Measurements from ENCODE around the gene CDH13.

CDH13 gene

DNA sequence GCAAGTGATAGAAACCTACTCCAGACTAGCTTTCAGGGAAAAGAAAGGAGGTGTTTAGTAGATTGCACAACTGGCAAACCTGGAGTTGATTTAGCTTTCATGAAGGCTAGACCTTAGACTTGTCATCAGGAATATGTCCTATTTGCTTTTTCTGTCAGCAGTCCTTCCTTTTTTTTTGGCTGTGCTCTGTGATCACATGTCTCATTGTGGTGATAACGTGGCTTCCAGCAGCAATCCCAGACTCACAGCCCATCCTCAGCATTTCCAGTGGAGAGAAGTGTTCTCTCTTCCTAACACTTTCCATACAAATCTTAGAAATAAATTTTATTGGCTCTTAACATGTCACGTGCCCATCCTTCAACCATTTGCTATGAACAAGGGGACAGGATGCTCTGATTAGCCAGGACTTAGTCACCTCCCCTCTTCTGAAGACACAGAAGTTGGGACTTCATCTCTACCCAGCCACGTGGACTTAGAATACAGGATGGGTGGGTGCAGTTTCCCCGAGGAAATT, 74.7 kb downstream of the CDH13 start:
- Histone ChIP-seq H3K27me3 (ENCODE audit: control insufficient read depth in 5 of 5, insufficient read depth in 4 of 5, low read length in 5 of 5) (peaks cover 0 to 7% (median 0%) of the 10 kb centered on the region in 5 donors), H3K27ac (ENCODE audit: low read depth, low read length) (peak overlapping the region; percentile 52), H3K4me1 (ENCODE audit: control insufficient read depth in 5 of 5, insufficient read depth in 5 of 5, low read length in 5 of 5) (peaks cover 0 to 38% (median 11%) of the 10 kb centered on the region in 5 donors), H3K9ac (ENCODE audit: low read length in 5 of 5) (no peak overlapping the region), H3K9me3 (ENCODE audit: control insufficient read depth in 5 of 5, low read length in 5 of 5) (peaks cover 0 to 3% (median 0%) of the 10 kb centered on the region in 5 donors), H3K36me3 (ENCODE audit: control insufficient read depth in 5 of 5, insufficient read depth in 5 of 5, low read length in 5 of 5) (no peaks in the 10 kb centered on the region), H3K4me3 (ENCODE audit: low read depth in 1 of 5, low read length in 5 of 5) (no peak overlapping the region)

DNA sequence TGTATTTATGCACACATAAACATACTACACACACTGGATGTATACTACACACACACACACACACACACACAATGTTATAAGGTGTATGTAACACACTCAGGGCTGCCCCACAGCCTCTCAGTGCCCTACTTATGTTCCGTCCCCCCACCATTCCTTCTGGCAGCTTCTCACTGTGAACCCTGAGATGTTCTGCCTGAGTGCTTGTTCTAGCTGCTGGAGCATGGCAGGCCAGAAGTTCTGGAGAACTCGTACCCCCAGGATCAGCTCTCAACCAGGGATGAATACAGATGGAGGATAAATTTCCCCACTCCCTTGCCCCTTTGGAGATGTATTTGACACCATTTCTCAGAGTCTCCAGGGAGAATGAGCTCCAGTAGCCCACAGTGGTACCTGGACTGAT, 76.4 kb downstream of the CDH13 start:
- Histone ChIP-seq H3K9ac (ENCODE audit: low read length in 5 of 5) (no peak overlapping the region), H3K27ac (ENCODE audit: low read depth, low read length) (no peak overlapping the region), H3K4me3 (ENCODE audit: low read depth in 1 of 5, low read length in 5 of 5) (no peak overlapping the region), H3K27me3 (ENCODE audit: control insufficient read depth in 5 of 5, insufficient read depth in 4 of 5, low read length in 5 of 5) (peaks cover 0 to 7% (median 0%) of the 10 kb centered on the region in 5 donors), H3K4me1 (ENCODE audit: control insufficient read depth in 5 of 5, insufficient read depth in 5 of 5, low read length in 5 of 5) (peaks cover 0 to 38% (median 11%) of the 10 kb centered on the region in 5 donors), H3K36me3 (ENCODE audit: control insufficient read depth in 5 of 5, insufficient read depth in 5 of 5, low read length in 5 of 5) (no peaks in the 10 kb centered on the region), H3K9me3 (ENCODE audit: control insufficient read depth in 5 of 5, low read length in 5 of 5) (no peaks in the 10 kb centered on the region)

DNA sequence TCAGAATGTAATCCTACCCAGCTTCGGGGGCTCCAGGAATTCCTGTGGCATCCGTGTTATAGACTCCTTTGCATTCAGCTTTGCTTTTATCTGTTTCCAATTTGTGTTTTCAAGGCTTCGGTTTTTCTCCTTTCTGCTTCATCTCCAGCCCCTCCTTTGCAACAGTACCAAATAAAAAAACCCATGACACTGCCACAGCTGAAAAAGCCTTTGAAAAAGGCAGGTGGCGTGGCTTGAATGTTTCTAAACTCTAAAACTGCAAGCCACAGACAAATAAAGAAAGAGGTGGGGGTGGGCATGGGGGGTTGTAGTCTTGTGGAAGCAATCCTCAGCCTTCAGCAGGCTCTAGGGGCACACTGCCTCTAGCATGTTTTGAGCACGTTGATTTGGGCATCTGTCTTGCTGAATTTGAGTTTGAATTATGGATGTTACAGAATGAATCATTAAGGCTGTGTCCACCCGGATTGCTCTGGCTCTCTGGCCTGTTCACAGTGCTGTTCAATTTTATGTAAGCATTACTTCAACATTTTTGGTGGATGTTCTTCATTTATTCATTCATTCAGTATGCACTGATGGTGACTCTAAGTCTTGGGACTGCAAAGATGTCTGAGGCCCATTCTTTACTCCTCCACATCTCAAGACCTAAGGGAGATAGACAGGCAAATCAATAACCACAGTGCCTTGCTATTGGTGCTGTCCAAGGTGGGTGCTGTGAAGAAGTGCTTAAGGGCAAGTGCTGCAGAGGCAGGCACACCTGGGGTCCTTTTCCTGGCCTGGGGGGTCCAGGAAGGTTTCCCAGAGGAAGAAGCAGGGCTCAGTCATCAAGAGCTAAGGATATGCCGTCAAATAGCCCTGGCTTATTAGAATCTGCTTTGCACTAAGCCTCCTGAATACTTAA, 77.4 kb downstream of the CDH13 start:
- Histone ChIP-seq H3K4me1 (ENCODE audit: control insufficient read depth in 5 of 5, insufficient read depth in 5 of 5, low read length in 5 of 5) (peaks cover 0 to 32% (median 8%) of the 10 kb centered on the region in 5 donors), H3K9ac (ENCODE audit: low read length in 5 of 5) (no peak overlapping the region), H3K27me3 (ENCODE audit: control insufficient read depth in 5 of 5, insufficient read depth in 4 of 5, low read length in 5 of 5) (peaks cover 0 to 7% (median 0%) of the 10 kb centered on the region in 5 donors), H3K36me3 (ENCODE audit: control insufficient read depth in 5 of 5, insufficient read depth in 5 of 5, low read length in 5 of 5) (no peaks in the 10 kb centered on the region), H3K27ac (ENCODE audit: low read depth, low read length) (no peak overlapping the region), H3K9me3 (ENCODE audit: control insufficient read depth in 5 of 5, low read length in 5 of 5) (no peaks in the 10 kb centered on the region), H3K4me3 (ENCODE audit: low read depth in 1 of 5, low read length in 5 of 5) (no peak overlapping the region)

DNA sequence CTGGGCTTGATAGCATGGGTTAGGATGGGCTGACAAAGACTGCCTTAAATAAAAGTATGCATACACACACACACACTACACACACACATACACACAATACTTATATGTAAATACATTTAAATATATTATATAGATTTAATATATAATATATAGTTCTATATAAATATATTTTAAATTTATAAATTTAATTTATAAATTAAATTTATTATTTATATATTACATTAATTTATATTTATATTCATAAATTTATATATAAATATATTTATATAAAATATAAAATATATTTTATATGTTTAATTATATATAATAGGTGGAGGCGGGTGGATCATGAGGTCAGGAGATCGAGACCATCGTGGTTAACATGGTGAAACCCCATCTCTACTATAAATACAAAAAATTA, 83.2 kb downstream of the CDH13 start:
- no peaks in the 10 kb centered on the region for H3K27me3 ChIP-seq (ENCODE audit: control insufficient read depth in 5 of 5, insufficient read depth in 4 of 5, low read length in 5 of 5)
- no peaks in the 10 kb centered on the region for H3K36me3 ChIP-seq (ENCODE audit: control insufficient read depth in 5 of 5, insufficient read depth in 5 of 5, low read length in 5 of 5)
- peaks cover 0 to 15% (median 1%) of the 10 kb centered on the region in 5 donors for H3K4me1 ChIP-seq (ENCODE audit: control insufficient read depth in 5 of 5, insufficient read depth in 5 of 5, low read length in 5 of 5)
- no peak overlapping the region for H3K4me3 ChIP-seq (ENCODE audit: low read depth in 1 of 5, low read length in 5 of 5)
- no peak overlapping the region for H3K9ac ChIP-seq (ENCODE audit: low read length in 5 of 5)
- H3K27ac ChIP-seq (ENCODE audit: low read depth, low read length): no peak overlapping the region
- H3K9me3 ChIP-seq (ENCODE audit: control insufficient read depth in 5 of 5, low read length in 5 of 5): no peaks in the 10 kb centered on the region

DNA sequence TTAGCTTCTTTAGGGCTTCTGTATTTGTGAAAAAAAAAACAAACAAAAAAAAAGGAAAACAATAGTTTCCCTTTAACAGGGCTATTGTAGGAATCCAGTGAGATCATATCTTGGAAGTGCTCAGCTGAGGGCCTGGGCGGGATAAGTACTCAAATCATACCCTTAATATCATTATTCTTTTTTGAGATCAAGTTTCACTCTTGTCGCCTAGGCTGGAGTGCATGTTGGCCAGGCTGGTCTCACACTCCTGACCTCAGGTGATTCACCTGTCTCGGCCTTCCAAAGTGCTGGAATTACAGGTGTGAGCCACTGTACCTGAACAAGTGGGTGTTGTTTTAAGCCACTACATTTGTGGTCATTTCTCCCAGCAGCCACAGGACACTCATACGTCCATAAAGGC, 87.0 kb downstream of the CDH13 start:
- no peak overlapping the region for H3K4me3 ChIP-seq (ENCODE audit: low read depth in 1 of 5, low read length in 5 of 5)
- H3K9ac ChIP-seq (ENCODE audit: low read length in 5 of 5): no peak overlapping the region
- H3K9me3 ChIP-seq (ENCODE audit: control insufficient read depth in 5 of 5, low read length in 5 of 5): no peaks in the 10 kb centered on the region
- H3K36me3 ChIP-seq (ENCODE audit: control insufficient read depth in 5 of 5, insufficient read depth in 5 of 5, low read length in 5 of 5): no peaks in the 10 kb centered on the region
- H3K27ac ChIP-seq (ENCODE audit: low read depth, low read length): no peak overlapping the region
- no peaks in the 10 kb centered on the region for H3K27me3 ChIP-seq (ENCODE audit: control insufficient read depth in 5 of 5, insufficient read depth in 4 of 5, low read length in 5 of 5)
- H3K4me1 ChIP-seq (ENCODE audit: control insufficient read depth in 5 of 5, insufficient read depth in 5 of 5, low read length in 5 of 5): peaks cover 0 to 28% (median 4%) of the 10 kb centered on the region in 5 donors

DNA sequence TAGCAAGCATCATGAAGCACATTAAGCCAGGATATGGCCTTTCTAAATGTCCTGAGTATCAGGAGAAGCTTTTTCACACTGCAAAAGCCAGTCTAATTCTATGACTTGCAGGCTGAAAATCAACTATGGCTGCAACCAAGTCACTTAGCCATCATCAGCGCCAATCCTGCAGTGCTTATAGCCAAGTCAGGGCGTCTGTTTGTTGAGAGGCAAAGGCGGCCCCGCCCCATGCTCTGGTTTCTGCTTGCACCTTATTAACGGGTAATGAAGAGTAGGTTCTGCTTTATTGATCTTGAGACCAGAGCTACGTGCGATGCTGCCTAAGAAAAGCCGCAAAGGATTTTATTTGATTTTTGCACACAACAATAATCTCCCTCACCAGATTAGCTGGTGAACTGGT, 88.4 kb downstream of the CDH13 start:
- Histone ChIP-seq H3K9me3 (ENCODE audit: control insufficient read depth in 5 of 5, low read length in 5 of 5) (no peaks in the 10 kb centered on the region), H3K9ac (ENCODE audit: low read length in 5 of 5) (no peak overlapping the region), H3K27ac (ENCODE audit: low read depth, low read length) (no peak overlapping the region), H3K4me3 (ENCODE audit: low read depth in 1 of 5, low read length in 5 of 5) (no peak overlapping the region), H3K4me1 (ENCODE audit: control insufficient read depth in 5 of 5, insufficient read depth in 5 of 5, low read length in 5 of 5) (peaks cover 0 to 28% (median 4%) of the 10 kb centered on the region in 5 donors), H3K36me3 (ENCODE audit: control insufficient read depth in 5 of 5, insufficient read depth in 5 of 5, low read length in 5 of 5) (no peaks in the 10 kb centered on the region), H3K27me3 (ENCODE audit: control insufficient read depth in 5 of 5, insufficient read depth in 4 of 5, low read length in 5 of 5) (no peaks in the 10 kb centered on the region)

DNA sequence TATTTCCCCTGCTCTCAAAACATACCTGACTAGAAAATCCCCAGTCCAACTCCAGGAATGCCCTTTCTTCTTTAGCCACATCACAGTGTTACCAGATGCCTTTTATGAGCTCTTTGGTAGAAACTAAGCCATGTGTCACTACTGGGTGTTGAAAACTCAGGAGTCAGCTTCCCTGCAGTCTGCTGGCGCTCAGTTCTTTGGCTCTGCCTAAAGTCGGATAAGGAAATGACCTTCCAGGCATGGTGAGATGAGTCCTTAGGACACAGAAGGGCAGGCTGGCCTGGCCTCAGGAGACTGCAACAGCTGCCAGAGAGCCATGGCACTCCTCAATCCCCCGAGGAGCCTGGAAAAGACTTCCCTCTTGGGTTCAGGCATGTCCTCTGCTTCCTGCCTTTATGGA, 89.1 kb downstream of the CDH13 start:
- Histone ChIP-seq H3K4me1 (ENCODE audit: control insufficient read depth in 5 of 5, insufficient read depth in 5 of 5, low read length in 5 of 5) (peaks cover 0 to 28% (median 4%) of the 10 kb centered on the region in 5 donors), H3K4me3 (ENCODE audit: low read depth in 1 of 5, low read length in 5 of 5) (peak overlapping the region in 1 of 5 donors; percentile 9), H3K9me3 (ENCODE audit: control insufficient read depth in 5 of 5, low read length in 5 of 5) (no peaks in the 10 kb centered on the region), H3K27ac (ENCODE audit: low read depth, low read length) (peak overlapping the region; percentile 30), H3K36me3 (ENCODE audit: control insufficient read depth in 5 of 5, insufficient read depth in 5 of 5, low read length in 5 of 5) (no peaks in the 10 kb centered on the region), H3K9ac (ENCODE audit: low read length in 5 of 5) (no peak overlapping the region), H3K27me3 (ENCODE audit: control insufficient read depth in 5 of 5, insufficient read depth in 4 of 5, low read length in 5 of 5) (no peaks in the 10 kb centered on the region)

DNA sequence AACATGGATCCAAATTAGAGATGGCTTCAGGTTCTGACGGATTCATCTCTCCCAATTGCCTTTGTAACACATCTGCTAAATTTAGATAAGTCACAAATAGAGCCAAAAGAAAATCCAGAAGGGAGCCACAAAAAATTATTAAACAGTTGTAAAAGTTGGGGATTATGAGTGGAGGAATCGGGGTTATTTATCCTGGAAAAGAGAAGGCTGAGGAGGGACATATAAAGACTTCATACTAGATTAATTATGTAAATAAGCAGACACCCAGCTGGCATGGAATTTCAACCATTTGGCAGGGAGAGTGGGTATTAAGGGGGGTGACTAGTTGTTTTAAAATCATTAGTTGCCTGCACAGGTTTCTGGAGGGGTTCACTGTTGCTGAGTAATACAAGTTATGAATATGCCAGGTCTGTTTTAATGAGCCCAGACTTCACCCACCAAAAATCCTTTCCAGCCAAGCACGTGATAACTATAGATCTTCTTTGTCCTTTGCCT, 89.6 kb downstream of the CDH13 start:
- no peaks in the 10 kb centered on the region for H3K36me3 ChIP-seq (ENCODE audit: control insufficient read depth in 5 of 5, insufficient read depth in 5 of 5, low read length in 5 of 5)
- H3K27ac ChIP-seq (ENCODE audit: low read depth, low read length): no peak overlapping the region
- H3K27me3 ChIP-seq (ENCODE audit: control insufficient read depth in 5 of 5, insufficient read depth in 4 of 5, low read length in 5 of 5): no peaks in the 10 kb centered on the region
- no peaks in the 10 kb centered on the region for H3K9me3 ChIP-seq (ENCODE audit: control insufficient read depth in 5 of 5, low read length in 5 of 5)
- peaks cover 0 to 28% (median 4%) of the 10 kb centered on the region in 5 donors for H3K4me1 ChIP-seq (ENCODE audit: control insufficient read depth in 5 of 5, insufficient read depth in 5 of 5, low read length in 5 of 5)
- no peak overlapping the region for H3K9ac ChIP-seq (ENCODE audit: low read length in 5 of 5)
- H3K4me3 ChIP-seq (ENCODE audit: low read depth in 1 of 5, low read length in 5 of 5): no peak overlapping the region

DNA sequence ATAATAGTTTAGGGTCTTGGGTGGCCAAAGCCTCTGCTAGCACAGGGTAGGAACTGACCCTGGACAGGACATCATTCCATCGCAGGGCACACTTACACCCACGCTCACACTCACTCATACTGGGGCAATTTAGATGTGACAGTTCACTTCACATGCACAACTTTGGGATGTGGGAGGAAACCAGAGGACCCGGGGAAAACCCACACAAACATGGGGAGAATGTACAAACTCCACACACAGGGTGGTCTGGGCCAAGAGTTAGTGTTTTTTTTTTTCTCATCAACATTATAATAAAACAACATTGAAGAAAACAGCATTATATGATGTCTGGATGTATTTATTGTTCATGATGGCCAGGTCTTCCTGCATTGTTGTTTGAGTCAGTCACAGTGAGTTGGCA, 93.6 kb downstream of the CDH13 start:
- no peak overlapping the region for H3K9ac ChIP-seq (ENCODE audit: low read length in 5 of 5)
- no peak overlapping the region for H3K27ac ChIP-seq (ENCODE audit: low read depth, low read length)

DNA sequence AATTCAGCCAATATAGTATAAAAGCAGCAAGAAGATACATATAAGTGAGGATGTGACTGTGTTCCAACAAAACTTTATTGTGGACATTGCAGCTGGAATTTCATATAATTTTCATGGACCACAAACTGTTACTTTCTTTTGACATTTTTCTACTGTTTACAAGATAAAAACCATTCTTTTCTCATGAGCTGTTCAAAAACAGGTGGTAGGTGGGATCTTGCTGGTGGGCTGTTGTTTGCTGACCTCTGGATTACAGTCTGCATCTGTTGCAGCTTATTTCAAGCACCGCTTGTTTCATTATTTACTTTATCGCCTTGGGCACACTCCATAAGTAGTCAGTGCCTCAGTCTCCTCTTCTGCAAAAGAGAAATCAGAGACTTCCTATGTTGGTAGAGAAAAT, 99.5 kb downstream of the CDH13 start:
- H3K27me3 ChIP-seq (ENCODE audit: control insufficient read depth in 5 of 5, insufficient read depth in 4 of 5, low read length in 5 of 5): no peaks in the 10 kb centered on the region
- H3K36me3 ChIP-seq (ENCODE audit: control insufficient read depth in 5 of 5, insufficient read depth in 5 of 5, low read length in 5 of 5): no peaks in the 10 kb centered on the region
- no peak overlapping the region for H3K27ac ChIP-seq (ENCODE audit: low read depth, low read length)
- peaks cover 0 to 6% (median 2%) of the 10 kb centered on the region in 5 donors for H3K9me3 ChIP-seq (ENCODE audit: control insufficient read depth in 5 of 5, low read length in 5 of 5)
- H3K4me1 ChIP-seq (ENCODE audit: control insufficient read depth in 5 of 5, insufficient read depth in 5 of 5, low read length in 5 of 5): no peaks in the 10 kb centered on the region
- no peak overlapping the region for H3K4me3 ChIP-seq (ENCODE audit: low read depth in 1 of 5, low read length in 5 of 5)
- H3K9ac ChIP-seq (ENCODE audit: low read length in 5 of 5): no peak overlapping the region

More for the DNA sequence above, 93.6 kb downstream of the CDH13 start:
- Histone ChIP-seq H3K4me3 (ENCODE audit: low read depth in 1 of 5, low read length in 5 of 5) (no peak overlapping the region), H3K27me3 (ENCODE audit: control insufficient read depth in 5 of 5, insufficient read depth in 4 of 5, low read length in 5 of 5) (no peaks in the 10 kb centered on the region), H3K36me3 (ENCODE audit: control insufficient read depth in 5 of 5, insufficient read depth in 5 of 5, low read length in 5 of 5) (no peaks in the 10 kb centered on the region), H3K9me3 (ENCODE audit: control insufficient read depth in 5 of 5, low read length in 5 of 5) (no peaks in the 10 kb centered on the region), H3K4me1 (ENCODE audit: control insufficient read depth in 5 of 5, insufficient read depth in 5 of 5, low read length in 5 of 5) (peaks cover 0 to 10% (median 2%) of the 10 kb centered on the region in 5 donors)
